IMR-90 (cell line): ENCODE data around the gene TRIML1.

Source experiments
- CEBPB ChIP-seq: IDR thresholded peaks from 2 replicates; pipeline ENCODE4 v1.6.1; 2012; ENCODE audit warnings: low read depth, low read length, improper control_type of control experiment
- CHD1 ChIP-seq: IDR thresholded peaks from 2 replicates; pipeline ENCODE4 v1.6.1; 2012; ENCODE audit warnings: low read depth, low read length, improper control_type of control experiment
- FOS ChIP-seq: fragments of 150-350 bp; IDR thresholded peaks from 2 replicates; pipeline ENCODE4 v1.6.1; 2016; ENCODE audit warnings: low read depth, low read length
- MAFK ChIP-seq: IDR thresholded peaks from 2 replicates; pipeline ENCODE4 v1.6.1; 2012; ENCODE audit warnings: low read depth, low read length, improper control_type of control experiment
- MAZ ChIP-seq: IDR thresholded peaks from 2 replicates; pipeline ENCODE4 v1.6.1; 2012; ENCODE audit warnings: low read depth, mild to moderate bottlenecking, low read length, improper control_type of control experiment, moderate library complexity, borderline replicate concordance
- NFE2L2 ChIP-seq: fragments of 150-350 bp; IDR thresholded peaks from 2 replicates; pipeline ENCODE4 v1.6.1; 2016; ENCODE audit warnings: low read depth, mild to moderate bottlenecking, low read length
- POLR2A ChIP-seq: IDR thresholded peaks from 2 replicates; pipeline ENCODE4 v1.6.1; 2012; ENCODE audit warnings: mild to moderate bottlenecking, low read depth, low read length
- RFX5 ChIP-seq: IDR thresholded peaks from 2 replicates; pipeline ENCODE4 v1.8.0; 2012; ENCODE audit warnings: low read depth, mild to moderate bottlenecking, low read length, moderate library complexity
- TF ChIP-seq, protein P1 (sequence below): conservative IDR thresholded peaks from 2 replicates; pipeline ENCODE4 v1.5.1; 2012; ENCODE audit warnings: mild to moderate bottlenecking, low read depth, low read length, improper control_type of control experiment
- TF ChIP-seq, protein P2 (sequence below): fragments of 150-350 bp; IDR thresholded peaks from 2 replicates; pipeline ENCODE4 v1.6.1; 2017; ENCODE audit warnings: mild to moderate bottlenecking, antibody characterized with exemption, low read length, low read depth

DNA sequence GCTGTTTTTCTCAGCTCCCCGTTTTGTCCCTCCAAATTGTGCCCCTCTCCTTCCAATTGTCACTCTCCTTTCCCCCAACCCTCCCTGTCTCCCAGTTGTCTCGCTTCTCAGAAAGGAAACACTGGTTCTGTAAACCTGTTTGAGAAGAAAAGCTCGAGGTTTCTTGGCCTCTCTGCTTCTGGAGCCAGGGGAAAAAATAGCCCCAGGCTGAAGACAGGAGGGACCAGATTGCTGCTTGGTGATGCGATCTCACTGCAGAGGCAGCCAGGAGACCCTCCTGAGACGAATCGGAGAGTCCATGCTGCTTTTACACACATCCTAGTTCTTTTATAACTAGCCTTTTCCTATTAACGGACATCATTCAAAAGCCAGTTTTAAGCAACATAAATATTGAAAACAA is 21.2 kb downstream of the TRIML1 start:
- TF ChIP-seq, protein P1, sequence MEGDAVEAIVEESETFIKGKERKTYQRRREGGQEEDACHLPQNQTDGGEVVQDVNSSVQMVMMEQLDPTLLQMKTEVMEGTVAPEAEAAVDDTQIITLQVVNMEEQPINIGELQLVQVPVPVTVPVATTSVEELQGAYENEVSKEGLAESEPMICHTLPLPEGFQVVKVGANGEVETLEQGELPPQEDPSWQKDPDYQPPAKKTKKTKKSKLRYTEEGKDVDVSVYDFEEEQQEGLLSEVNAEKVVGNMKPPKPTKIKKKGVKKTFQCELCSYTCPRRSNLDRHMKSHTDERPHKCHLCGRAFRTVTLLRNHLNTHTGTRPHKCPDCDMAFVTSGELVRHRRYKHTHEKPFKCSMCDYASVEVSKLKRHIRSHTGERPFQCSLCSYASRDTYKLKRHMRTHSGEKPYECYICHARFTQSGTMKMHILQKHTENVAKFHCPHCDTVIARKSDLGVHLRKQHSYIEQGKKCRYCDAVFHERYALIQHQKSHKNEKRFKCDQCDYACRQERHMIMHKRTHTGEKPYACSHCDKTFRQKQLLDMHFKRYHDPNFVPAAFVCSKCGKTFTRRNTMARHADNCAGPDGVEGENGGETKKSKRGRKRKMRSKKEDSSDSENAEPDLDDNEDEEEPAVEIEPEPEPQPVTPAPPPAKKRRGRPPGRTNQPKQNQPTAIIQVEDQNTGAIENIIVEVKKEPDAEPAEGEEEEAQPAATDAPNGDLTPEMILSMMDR: no peak
- no peak for TF ChIP-seq RFX5
- no peak for TF ChIP-seq CHD1
- no peak for TF ChIP-seq POLR2A
- no peak for TF ChIP-seq MAZ
- no peak for TF ChIP-seq NFE2L2
- TF ChIP-seq, protein P2, sequence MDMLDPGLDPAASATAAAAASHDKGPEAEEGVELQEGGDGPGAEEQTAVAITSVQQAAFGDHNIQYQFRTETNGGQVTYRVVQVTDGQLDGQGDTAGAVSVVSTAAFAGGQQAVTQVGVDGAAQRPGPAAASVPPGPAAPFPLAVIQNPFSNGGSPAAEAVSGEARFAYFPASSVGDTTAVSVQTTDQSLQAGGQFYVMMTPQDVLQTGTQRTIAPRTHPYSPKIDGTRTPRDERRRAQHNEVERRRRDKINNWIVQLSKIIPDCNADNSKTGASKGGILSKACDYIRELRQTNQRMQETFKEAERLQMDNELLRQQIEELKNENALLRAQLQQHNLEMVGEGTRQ: no peak
- TF ChIP-seq CEBPB: no peak
- no peak for TF ChIP-seq FOS
- no peak for TF ChIP-seq MAFK
